ENCODE results near the gene PTPRT.

Gene PTPRT

GRCh38 chr20:42907730-42908129 is 282.0 kb downstream of the PTPRT start:
- Histone ChIP-seq H3K4me3 (ENCODE audit: insufficient read depth, low read length, poor library complexity, severe bottlenecking) (no peak overlapping the region), H3K36me3 (ENCODE audit: low read length) (no peaks in the 10 kb centered on the region), H3K27ac (ENCODE audit: low read depth, low read length) (no peak overlapping the region), H2AFZ (ENCODE audit: low read depth, low read length, severe bottlenecking) (no peak overlapping the region), H4K20me1 (ENCODE audit: low read depth, low read length) (no peaks in the 10 kb centered on the region), H3K9me3 (ENCODE audit: insufficient read depth, low read length) (no peaks in the 10 kb centered on the region), H3K9me2 (replicated peaks; ENCODE audit: insufficient read depth, low read length) (no peaks in the 10 kb centered on the region), H3K9ac (ENCODE audit: low read length) (no peak overlapping the region), H3K27me3 (ENCODE audit: low read length) (no peaks in the 10 kb centered on the region), H3K4me2 (ENCODE audit: low read depth, low read length, poor library complexity, severe bottlenecking) (no peak overlapping the region), H3K79me2 (ENCODE audit: insufficient read depth, low read length) (no peaks in the 10 kb centered on the region), H3F3A (ENCODE audit: insufficient read depth) (no peaks in the 10 kb centered on the region)
- TF ChIP-seq CTCF (IDR thresholded peaks at IDR 0.05; ENCODE audit: insufficient read depth, low read length, poor library complexity, severe bottlenecking) (no peak), EZH2phosphoT487 (conservative IDR thresholded peaks at IDR 0.05; ENCODE audit: low read length) (no peak)

GRCh38 chr20:42906120-42906519 is 283.6 kb downstream of the PTPRT start:
- TF ChIP-seq CTCF (IDR thresholded peaks at IDR 0.05; ENCODE audit: insufficient read depth, low read length, poor library complexity, severe bottlenecking): no peak
- no peak for TF ChIP-seq EZH2phosphoT487 (conservative IDR thresholded peaks at IDR 0.05; ENCODE audit: low read length)

GRCh38 chr20:42902509-42902908 is 287.2 kb downstream of the PTPRT start:
- H3K36me3 ChIP-seq (ENCODE audit: low read length): no peaks in the 10 kb centered on the region
- H3K79me2 ChIP-seq (ENCODE audit: insufficient read depth, low read length): no peaks in the 10 kb centered on the region
- H3K9ac ChIP-seq (ENCODE audit: low read length): no peak overlapping the region
- H3K4me2 ChIP-seq (ENCODE audit: low read depth, low read length, poor library complexity, severe bottlenecking): no peak overlapping the region
- no peaks in the 10 kb centered on the region for H3K27me3 ChIP-seq (ENCODE audit: low read length)
- no peak overlapping the region for H2AFZ ChIP-seq (ENCODE audit: low read depth, low read length, severe bottlenecking)
- H3K4me3 ChIP-seq (ENCODE audit: insufficient read depth, low read length, poor library complexity, severe bottlenecking): no peak overlapping the region
- no peak overlapping the region for H3K27ac ChIP-seq (ENCODE audit: low read depth, low read length)
- no peaks in the 10 kb centered on the region for H3K9me2 ChIP-seq (replicated peaks; ENCODE audit: insufficient read depth, low read length)
- H4K20me1 ChIP-seq (ENCODE audit: low read depth, low read length): no peaks in the 10 kb centered on the region
- no peak for TF ChIP-seq CTCF (IDR thresholded peaks at IDR 0.05; ENCODE audit: insufficient read depth, low read length, poor library complexity, severe bottlenecking)
- TF ChIP-seq EZH2phosphoT487 (conservative IDR thresholded peaks at IDR 0.05; ENCODE audit: low read length): no peak
- no peaks in the 10 kb centered on the region for H3K9me3 ChIP-seq (ENCODE audit: insufficient read depth, low read length)
- no peaks in the 10 kb centered on the region for H3F3A ChIP-seq (ENCODE audit: insufficient read depth)

More at GRCh38 chr20:42906120-42906519, 283.6 kb downstream of the PTPRT start:
- Histone ChIP-seq H3K27me3 (ENCODE audit: low read length) (no peaks in the 10 kb centered on the region), H3K27ac (ENCODE audit: low read depth, low read length) (no peak overlapping the region), H3K36me3 (ENCODE audit: low read length) (no peaks in the 10 kb centered on the region), H3F3A (ENCODE audit: insufficient read depth) (no peaks in the 10 kb centered on the region), H3K9ac (ENCODE audit: low read length) (no peak overlapping the region), H3K79me2 (ENCODE audit: insufficient read depth, low read length) (no peaks in the 10 kb centered on the region), H3K9me3 (ENCODE audit: insufficient read depth, low read length) (no peaks in the 10 kb centered on the region), H3K4me3 (ENCODE audit: insufficient read depth, low read length, poor library complexity, severe bottlenecking) (no peak overlapping the region), H2AFZ (ENCODE audit: low read depth, low read length, severe bottlenecking) (no peak overlapping the region), H3K4me2 (ENCODE audit: low read depth, low read length, poor library complexity, severe bottlenecking) (no peak overlapping the region), H4K20me1 (ENCODE audit: low read depth, low read length) (no peaks in the 10 kb centered on the region), H3K9me2 (replicated peaks; ENCODE audit: insufficient read depth, low read length) (no peaks in the 10 kb centered on the region)

Measured in SU-DHL-6 (cell line).